IMR-90 (cell line): ENCODE data around the gene SULT1A3. TPM values are rescaled to one million over a fixed set of nuclear protein-coding genes. Genes with fewer than 3 reads are reported as not detected.

Source experiments
- ATAC-seq: fragments of 200-7000 bp; cut with Tn5 transposase; 2 replicates; pipeline ENCODE4 v1.9.1; 2020; ENCODE audit warnings: low read depth, mild to moderate bottlenecking, moderate library complexity
- BruUV-seq: library from RNA; stranded (reverse); fragments of 400-500 nt; replicated peaks from 2 replicates; lab custom pipeline; 2021; lab: Mats Ljungman, UMichigan
- CTCF ChIA-PET: fragments of 300-600 bp; formaldehyde crosslinking; extraction: SDS; loops from one replicate; lab custom pipeline; 2021; ENCODE audit warnings: antibody characterized with exemption; lab: Yijun Ruan, JAX
- POLR2A ChIA-PET: fragments of 300-600 bp; sonication (Branson Sonifier 250); formaldehyde crosslinking; loops from one replicate; lab custom pipeline; 2022; ENCODE audit warnings: antibody characterized with exemption; ENCODE audit not compliant: unreplicated experiment; lab: Charles Lee
- DNase-seq: peaks from one replicate; pipeline ENCODE4 v3.0.0; 2013
- H2AFZ ChIP-seq: replicated peaks from 2 replicates; pipeline ENCODE3; 2013; ENCODE audit warnings: low read length, mild to moderate bottlenecking; ENCODE audit not compliant: poor library complexity
- H2AK5ac ChIP-seq: 2 replicates; pipeline ENCODE4 v1.6.1; 2013; ENCODE audit warnings: low read depth, low read length, inconsistent platforms
- H2AK9ac ChIP-seq: replicated peaks from 2 replicates; pipeline ENCODE3; 2013; ENCODE audit warnings: mild to moderate bottlenecking, low read depth, low read length, moderate library complexity; ENCODE audit not compliant: poor library complexity
- H2BK120ac ChIP-seq: 2 replicates; pipeline ENCODE4 v1.6.1; 2013; ENCODE audit warnings: low read depth, low read length, inconsistent platforms
- H2BK15ac ChIP-seq: 3 replicates; pipeline ENCODE4 v1.6.1; 2013; ENCODE audit warnings: low read depth, low read length, inconsistent platforms
- H2BK20ac ChIP-seq: 2 replicates; pipeline ENCODE4 v1.6.1; 2013; ENCODE audit warnings: low read depth, mild to moderate bottlenecking, inconsistent platforms, low read length, moderate library complexity
- H2BK5ac ChIP-seq: 2 replicates; pipeline ENCODE4 v1.6.1; 2013; ENCODE audit warnings: mild to moderate bottlenecking, low read depth, low read length, inconsistent platforms; ENCODE audit not compliant: poor library complexity, severe bottlenecking
- H3K14ac ChIP-seq: replicated peaks from 2 replicates; pipeline ENCODE4 v1.6.1; 2013; ENCODE audit warnings: low read depth, low read length, inconsistent platforms
- H3K18ac ChIP-seq: 2 replicates; pipeline ENCODE4 v1.6.1; 2013; ENCODE audit warnings: low read depth, low read length, control low read depth
- H3K23ac ChIP-seq: 2 replicates; pipeline ENCODE4 v1.6.1; 2013; ENCODE audit warnings: low read depth, low read length, inconsistent platforms
- H3K27ac ChIP-seq: 2 replicates; pipeline ENCODE4 v1.5.1; 2013; ENCODE audit warnings: mild to moderate bottlenecking, control low read depth, low read length; ENCODE audit not compliant: insufficient read depth
- H3K27me3 ChIP-seq: 2 replicates; pipeline ENCODE4 v1.6.1; 2013; ENCODE audit warnings: low read length; ENCODE audit not compliant: control insufficient read depth, insufficient read depth
- H3K36me3 ChIP-seq: 2 replicates; pipeline ENCODE4 v1.6.1; 2013; ENCODE audit warnings: low read length, mixed read lengths; ENCODE audit not compliant: control insufficient read depth, insufficient read depth
- H3K4ac ChIP-seq: 2 replicates; pipeline ENCODE4 v1.6.1; 2013; ENCODE audit warnings: low read depth, low read length, inconsistent platforms
- H3K4me1 ChIP-seq: 2 replicates; pipeline ENCODE4 v1.6.1; 2013; ENCODE audit warnings: low read length, mixed read lengths; ENCODE audit not compliant: control insufficient read depth, insufficient read depth
- H3K4me2 ChIP-seq: 2 replicates; pipeline ENCODE4 v1.6.1; 2013; ENCODE audit warnings: low read depth, mild to moderate bottlenecking, control low read depth, low read length, moderate library complexity
- H3K4me3 ChIP-seq: 2 replicates; pipeline ENCODE4 v1.5.1; 2013; ENCODE audit warnings: low read depth, mild to moderate bottlenecking, control low read depth, low read length, moderate library complexity; ENCODE audit not compliant: insufficient read depth
- H3K56ac ChIP-seq: 2 replicates; pipeline ENCODE4 v1.6.1; 2013; ENCODE audit warnings: low read length, inconsistent platforms; ENCODE audit not compliant: insufficient read depth; ENCODE audit errors: extremely low read depth
- H3K79me1 ChIP-seq, 2 experiments: 2 replicates each; pipeline ENCODE4 v1.6.1; 2013; ENCODE audit warnings: low read length in 2 of 2, inconsistent platforms in 1 of 2, low read depth in 1 of 2
- H3K9ac ChIP-seq: 2 replicates; pipeline ENCODE4 v1.6.1; 2013; ENCODE audit warnings: low read depth, low read length, control low read depth
- H3K9me1 ChIP-seq: 2 replicates; pipeline ENCODE4 v1.6.1; 2013; ENCODE audit warnings: low read length, inconsistent platforms; ENCODE audit not compliant: insufficient read depth
- H3K9me3 ChIP-seq: 2 replicates; pipeline ENCODE4 v1.6.1; 2013; ENCODE audit warnings: low read length; ENCODE audit not compliant: control insufficient read depth, insufficient read depth
- H4K20me1 ChIP-seq: 2 replicates; pipeline ENCODE4 v1.6.1; 2013; ENCODE audit warnings: low read length, inconsistent platforms; ENCODE audit not compliant: insufficient read depth
- H4K5ac ChIP-seq: 2 replicates; pipeline ENCODE4 v1.6.1; 2013; ENCODE audit warnings: mild to moderate bottlenecking, low read depth, low read length, control low read depth
- H4K8ac ChIP-seq, 2 experiments: 2 replicates each; pipeline ENCODE4 v1.6.1; 2013; ENCODE audit warnings: low read depth in 2 of 2, low read length in 2 of 2, control low read depth in 1 of 2, inconsistent platforms in 1 of 2
- H4K91ac ChIP-seq: 2 replicates; pipeline ENCODE4 v1.6.1; 2013; ENCODE audit warnings: low read depth, low read length, inconsistent platforms; ENCODE audit not compliant: insufficient read depth
- BHLHE40 ChIP-seq: fragments of 150-350 bp; IDR thresholded peaks from 2 replicates; pipeline ENCODE4 v1.6.1; 2016; ENCODE audit warnings: mild to moderate bottlenecking, low read depth, low read length
- CTCF ChIP-seq: conservative IDR thresholded peaks from 2 replicates; pipeline ENCODE4 v1.5.1; 2012; ENCODE audit warnings: mild to moderate bottlenecking, low read depth, low read length, improper control_type of control experiment
- ELK1 ChIP-seq: fragments of 150-350 bp; IDR thresholded peaks from 2 replicates; pipeline ENCODE4 v1.6.1; 2016; ENCODE audit warnings: low read depth, mild to moderate bottlenecking, low read length, moderate library complexity, borderline replicate concordance
- FOS ChIP-seq: fragments of 150-350 bp; IDR thresholded peaks from 2 replicates; pipeline ENCODE4 v1.6.1; 2016; ENCODE audit warnings: low read depth, low read length
- MAFK ChIP-seq: IDR thresholded peaks from 2 replicates; pipeline ENCODE4 v1.6.1; 2012; ENCODE audit warnings: low read depth, low read length, improper control_type of control experiment
- MAZ ChIP-seq: IDR thresholded peaks from 2 replicates; pipeline ENCODE4 v1.6.1; 2012; ENCODE audit warnings: low read depth, mild to moderate bottlenecking, low read length, improper control_type of control experiment, moderate library complexity, borderline replicate concordance
- MXI1 ChIP-seq: IDR thresholded peaks from 2 replicates; pipeline ENCODE4 v1.6.1; 2012; ENCODE audit warnings: low read depth, mild to moderate bottlenecking, low read length, moderate library complexity, borderline replicate concordance
- NFE2L2 ChIP-seq: fragments of 150-350 bp; IDR thresholded peaks from 2 replicates; pipeline ENCODE4 v1.6.1; 2016; ENCODE audit warnings: low read depth, mild to moderate bottlenecking, low read length
- RAD21 ChIP-seq: IDR thresholded peaks from 2 replicates; pipeline ENCODE4 v1.6.1; 2012; ENCODE audit warnings: low read length, improper control_type of control experiment
- SMC3 ChIP-seq: fragments of 150-350 bp; IDR thresholded peaks from 2 replicates; pipeline ENCODE4 v1.6.1; 2016; ENCODE audit warnings: low read depth, mild to moderate bottlenecking, antibody characterized with exemption, low read length, moderate library complexity
- USF2 ChIP-seq: fragments of 150-350 bp; IDR thresholded peaks from 2 replicates; pipeline ENCODE4 v1.6.1; 2017; ENCODE audit warnings: mild to moderate bottlenecking, antibody characterized with exemption, low read length, low read depth
- WGBS, 2 experiments: methylation state at CpG; one replicate each; pipeline versions ENCODE4 v1.1.5 to v1.1.7; 2013; ENCODE audit warnings: missing lambda C conversion rate in 2 of 2; ENCODE audit not compliant: insufficient read length in 1 of 2; ENCODE audit errors: extremely low coverage in 2 of 2; 5-methylcytosine and 5-hydroxymethylcytosine counted together
- dilution Hi-C: fragments of 300-500 bp; cut with HindIII; formaldehyde crosslinking; loops from one replicate; pipeline ENCODE4 v1.14.3; 2018; ENCODE audit warnings: low sequenced_read_pairs; ENCODE audit not compliant: unreplicated experiment
- in situ Hi-C: fragments of 300-500 bp; cut with MboI; formaldehyde crosslinking; loops from 3 replicates; pipeline ENCODE4 v1.14.3; 2019; ENCODE audit warnings: low sequenced_read_pairs, inconsistent platforms, mixed read lengths
- intact Hi-C: fragments of 100-400 bp; cut with micrococcal nuclease; formaldehyde crosslinking; loops from 2 replicates; pipeline ENCODE4 v1.10.0; 2022
- polyA plus RNA-seq, 3 experiments: library from polyadenylated mRNA; depleted of rRNA; stranded (reverse); fragments of >200 nt; gene quantifications; 2 replicates each; pipeline ENCODE4 v1.2.3, GENCODE V29; 2012; ENCODE audit warnings: low replicate concordance in 1 of 3
- total RNA-seq: library from RNA; depleted of rRNA; stranded (reverse); fragments of >200 nt; gene quantifications from 2 replicates; pipeline ENCODE4 v1.2.3, GENCODE V29; 2012

SULT1A3 gene
- total and polyA plus RNA-seq, 2 of the 4 experiments (the other 2 are of a cell fraction): 0.18 to 17.2 TPM

- TF ChIP-seq ELK1 (no peak), SMC3 (no peak), MXI1 (no peak), MAZ (no peak), BHLHE40 (no peak), MAFK (no peak), RAD21 (no peak), USF2 (no peak), NFE2L2 (no peak), CTCF (no peak), FOS (no peak)
- no peak overlapping the region for H2BK15ac ChIP-seq
- H3K9me3 ChIP-seq: no peaks in the 10 kb centered on the region
- H2BK20ac ChIP-seq: no peak overlapping the region
- BruUV-seq: no TSS peak
- ChIA-PET POLR2A (no interaction called here), CTCF (no interaction called here)
- no peak overlapping the region for H3K56ac ChIP-seq
- no peak overlapping the region for H3K14ac ChIP-seq
- intact Hi-C loops: no loop called here
- in situ Hi-C loops: no loop called here
- H2AK5ac ChIP-seq: no peak overlapping the region
- H3K4ac ChIP-seq: no peak overlapping the region
- no peaks in the 10 kb centered on the region for H4K20me1 ChIP-seq
- no peaks in the 10 kb centered on the region for H3K9me1 ChIP-seq
- ATAC-seq (no peak), DNase-seq (no peak)
- no peak overlapping the region for H3K27ac ChIP-seq
- no peak overlapping the region for H2BK120ac ChIP-seq
- no peak overlapping the region for H4K5ac ChIP-seq
- no peak overlapping the region for H3K4me2 ChIP-seq
- no peak overlapping the region for H2BK5ac ChIP-seq
- H3K18ac ChIP-seq: no peak overlapping the region
- H3K36me3 ChIP-seq: no peaks in the 10 kb centered on the region
- no peak overlapping the region for H4K91ac ChIP-seq
- no CpG with 5 or more reads among the region's 3 CpGs for WGBS, 2 experiments
- peaks cover 6% of the 10 kb centered on the region; the same call in 1 of the 2 replicates for H3K27me3 ChIP-seq
- H2AFZ ChIP-seq: no peak overlapping the region
- H3K23ac ChIP-seq: no peak overlapping the region
- H3K4me1 ChIP-seq: no peaks in the 10 kb centered on the region
- H3K9ac ChIP-seq: no peak overlapping the region
- dilution Hi-C loops: no loop called here
- no peak overlapping the region for H4K8ac ChIP-seq
- H3K79me1 ChIP-seq: no peaks in the 10 kb centered on the region
- no peak overlapping the region for H3K4me3 ChIP-seq
- no peak overlapping the region for H2AK9ac ChIP-seq
Observed at GRCh38 chr16:30163538-30163937, 35.5 kb upstream of the SULT1A3 start.
